Measurements from ENCODE around the gene WDR37. TPM values are rescaled to one million over a fixed set of nuclear protein-coding genes. Genes with fewer than 3 reads are reported as not detected.

WDR37 gene
- total RNA-seq, 6 experiments from 2014 or later: 5.8 to 9.7 (median 8.3) TPM

DNA sequence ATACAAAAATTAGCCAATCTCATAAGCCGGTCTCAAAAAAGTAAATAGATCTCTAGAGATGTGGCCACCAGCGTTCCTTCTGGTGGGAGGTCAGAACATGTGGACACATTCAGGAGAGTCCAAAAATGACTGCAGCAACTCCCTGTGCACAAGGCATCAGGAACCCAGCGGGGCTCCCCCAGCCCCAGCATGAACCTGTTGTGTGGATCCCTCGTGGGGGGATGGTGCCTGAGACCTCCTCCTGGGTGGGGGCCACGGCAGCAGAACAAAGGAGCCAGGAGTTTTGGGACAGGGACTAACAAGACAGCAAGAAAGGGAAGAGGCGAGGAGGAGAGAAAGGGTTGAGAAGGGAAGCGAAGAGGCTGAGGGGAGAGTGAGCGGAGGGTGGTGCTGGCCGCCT lies 121.8 kb downstream of the WDR37 start:
- no peak overlapping the region for H3K4me3 ChIP-seq
- no peak for ATAC-seq
- peak in 1 of 3 donors; percentile 30 for DNase-seq
- no peaks in the 10 kb centered on the region for H3K9me3 ChIP-seq
- no peaks in the 10 kb centered on the region for H3K27me3 ChIP-seq
- H3K4me1 ChIP-seq: no peaks in the 10 kb centered on the region
- TF ChIP-seq CTCF (IDR thresholded peaks at IDR 0.05): no peak
- TF ChIP-seq POLR2A (IDR thresholded peaks at IDR 0.05): no peak
- no peaks in the 10 kb centered on the region for H3K36me3 ChIP-seq
- H3K27ac ChIP-seq: no peak overlapping the region
- 66% methylated on average over 3 of the region's 9 CpGs for WGBS (ENCODE audit: insufficient coverage, low coverage, low lambda C conversion rate, missing lambda C conversion rate)
- intact Hi-C loops (cut with DNase I): no loop called here

GRCh38 chr10:1178506-1178905 lies 122.3 kb downstream of the WDR37 start:
- Histone ChIP-seq H3K27me3 (no peaks in the 10 kb centered on the region), H3K36me3 (no peaks in the 10 kb centered on the region), H3K9me3 (no peaks in the 10 kb centered on the region), H3K4me1 (no peaks in the 10 kb centered on the region), H3K27ac (no peak overlapping the region), H3K4me3 (no peak overlapping the region)
- TF ChIP-seq POLR2A (IDR thresholded peaks at IDR 0.05) (no peak), CTCF (IDR thresholded peaks at IDR 0.05) (no peak)
- intact Hi-C loops (cut with DNase I): no loop called here
- WGBS (ENCODE audit: insufficient coverage, low coverage, low lambda C conversion rate, missing lambda C conversion rate): 20% methylated on average over 1 of the region's 16 CpGs
- no peak for ATAC-seq
- DNase-seq: peak in 1 of 3 donors; percentile 31

DNA sequence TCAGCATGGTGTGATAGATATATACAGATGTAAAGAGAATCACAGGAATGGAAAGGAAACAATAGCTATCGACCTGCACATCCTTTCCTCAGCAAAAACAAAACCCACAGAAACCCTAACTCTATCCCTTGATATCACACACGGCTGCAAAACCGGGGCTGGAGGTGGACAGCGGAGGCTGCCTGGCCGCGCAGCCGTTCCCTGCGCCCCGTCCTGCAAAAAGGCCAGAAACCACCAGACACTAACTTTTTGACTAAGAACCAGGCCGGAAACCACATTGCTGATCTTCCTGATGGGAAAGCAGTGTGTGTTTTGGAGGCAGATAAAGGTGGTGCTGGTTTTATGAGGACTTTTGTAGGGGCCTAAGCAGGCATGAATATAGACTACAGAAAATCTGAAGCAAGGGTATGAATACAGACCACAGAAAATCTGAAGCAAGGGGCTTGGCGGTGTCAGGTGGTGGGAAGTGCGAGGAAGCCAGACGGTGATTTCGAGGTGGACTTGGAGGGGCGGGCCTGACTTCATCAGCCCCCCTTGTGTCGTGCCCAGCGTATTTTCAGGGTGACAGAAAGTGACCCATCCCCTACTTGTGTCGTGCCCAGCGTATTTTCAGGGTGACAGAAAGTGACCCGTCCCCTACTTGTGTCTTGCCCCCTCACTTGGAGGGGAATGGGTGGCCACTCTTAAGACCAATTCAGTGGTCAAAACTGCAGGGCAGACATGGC lies 123.3 kb downstream of the WDR37 start:
- TF ChIP-seq POLR2A (IDR thresholded peaks at IDR 0.05) (no peak), CTCF (IDR thresholded peaks at IDR 0.05) (no peak)
- Histone ChIP-seq H3K4me1 (no peaks in the 10 kb centered on the region), H3K27me3 (no peaks in the 10 kb centered on the region), H3K36me3 (no peaks in the 10 kb centered on the region), H3K27ac (no peak overlapping the region), H3K9me3 (no peaks in the 10 kb centered on the region), H3K4me3 (no peak overlapping the region)
- WGBS (ENCODE audit: insufficient coverage, low coverage, low lambda C conversion rate, missing lambda C conversion rate): 61% methylated on average over 11 of the region's 20 CpGs
- peak in 1 of 3 donors; percentile 24 for DNase-seq
- ATAC-seq: no peak
- intact Hi-C loops (cut with DNase I): no loop called here

DNA sequence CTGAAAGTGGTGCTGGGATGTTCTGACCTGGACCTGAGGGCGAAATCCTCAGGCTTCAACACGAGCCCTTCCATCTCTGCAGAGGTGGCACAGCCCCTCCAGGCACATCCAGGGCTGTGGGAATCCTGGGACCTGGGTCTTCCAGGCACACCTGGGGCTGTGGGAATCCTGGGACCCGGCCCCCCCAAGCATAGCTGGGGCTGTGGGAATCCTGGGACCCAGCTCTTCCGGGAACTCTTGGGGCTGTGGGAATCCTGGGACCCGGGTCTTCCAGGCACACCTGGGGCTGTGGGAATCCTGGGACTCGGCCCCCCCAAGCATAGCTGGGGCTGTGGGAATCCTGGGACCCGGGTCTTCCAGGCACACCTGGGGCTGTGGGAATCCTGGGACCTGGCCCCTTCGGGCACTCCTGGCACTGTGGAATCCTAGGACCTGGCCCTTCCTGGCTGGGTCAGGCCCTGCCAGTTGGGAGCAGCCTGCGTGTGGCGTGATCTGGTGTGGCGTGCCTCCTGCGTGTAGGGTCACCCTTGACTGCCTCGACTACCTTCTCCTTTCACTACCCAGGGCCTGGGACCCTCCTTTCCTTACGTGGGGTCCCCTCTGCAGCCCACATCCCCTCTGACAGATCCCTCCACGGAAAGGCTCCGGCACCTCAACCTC lies 124.0 kb downstream of the WDR37 start:
- H3K27me3 ChIP-seq: no peaks in the 10 kb centered on the region
- no peak for ATAC-seq

More for the DNA sequence above, 124.0 kb downstream of the WDR37 start:
- no peak for TF ChIP-seq POLR2A (IDR thresholded peaks at IDR 0.05)
- TF ChIP-seq CTCF (IDR thresholded peaks at IDR 0.05): no peak
- H3K9me3 ChIP-seq: no peaks in the 10 kb centered on the region
- no peak overlapping the region for H3K4me3 ChIP-seq
- 33% methylated on average over 2 of the region's 16 CpGs for WGBS (ENCODE audit: insufficient coverage, low coverage, low lambda C conversion rate, missing lambda C conversion rate)
- H3K4me1 ChIP-seq: no peaks in the 10 kb centered on the region
- intact Hi-C loops (cut with DNase I): no loop called here
- H3K27ac ChIP-seq: no peak overlapping the region
- peak in 1 of 3 donors; percentile 31 for DNase-seq
- H3K36me3 ChIP-seq: no peaks in the 10 kb centered on the region

Measured in right lobe of liver (tissue), 6 donors.